ENCODE data around the gene CHTF18. TPM values are rescaled to one million over a fixed set of nuclear protein-coding genes. Genes with fewer than 3 reads are reported as not detected.
A peak's percentile ranks its signal among the peaks of the same experiment; 100 is the strongest.

Gene CHTF18
- total and polyA plus RNA-seq, 9 of the 15 experiments (the other 6 are each of a cell fraction or from before 2014, with no cell fraction given): 2.5 to 123 (median 17.0) TPM

DNA sequence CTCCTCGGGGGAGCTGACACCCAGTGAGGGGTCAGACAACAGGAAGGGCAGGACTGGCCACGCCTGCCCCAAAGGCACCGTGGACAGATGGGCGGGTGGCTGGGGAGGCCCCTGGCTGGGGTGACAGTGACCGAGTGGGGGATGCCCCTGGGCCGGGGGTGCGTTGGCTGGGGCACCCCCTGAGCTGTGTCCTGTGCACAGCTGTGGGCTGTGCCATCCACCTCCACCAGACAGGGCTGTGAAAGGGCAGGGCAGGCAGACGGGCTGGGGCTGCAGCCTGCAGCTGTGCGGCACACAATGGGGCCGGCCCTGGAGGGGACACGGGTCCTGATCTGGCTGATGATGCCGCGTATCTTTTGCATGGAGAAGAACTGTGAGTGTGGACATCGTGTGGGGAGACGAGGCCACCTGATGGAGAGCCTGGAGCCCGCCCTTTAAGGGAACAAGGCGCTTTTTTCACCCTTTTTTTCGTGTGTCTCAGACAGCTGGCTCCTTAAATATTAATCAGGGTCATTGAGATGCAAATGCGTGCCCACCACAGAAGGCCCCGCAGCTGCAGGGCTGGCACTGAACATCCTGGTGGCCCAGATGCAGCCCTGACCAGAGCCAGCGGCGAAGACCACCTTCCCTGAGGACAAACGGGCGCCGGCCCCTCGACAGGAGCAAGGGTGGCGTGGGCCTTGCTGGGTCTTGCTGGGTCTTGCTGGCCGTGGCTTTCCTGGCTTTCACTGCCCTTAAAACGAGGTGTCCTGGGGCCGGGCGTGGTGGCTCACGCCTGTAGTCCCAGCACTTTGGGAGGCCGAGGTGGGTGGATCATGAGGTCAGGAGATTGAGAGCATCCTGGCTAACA is 54.5 kb downstream of the CHTF18 start (continued):
- TF ChIP-seq NR2C1 (IDR thresholded peaks at IDR 0.05): no peak
- TF ChIP-seq NR2C1 (tag; IDR thresholded peaks at IDR 0.05): no peak
- TF ChIP-seq SOX6 (IDR thresholded peaks at IDR 0.05): no peak
- TF ChIP-seq TAL1 (IDR thresholded peaks at IDR 0.05): no peak
- TF ChIP-seq ZNF134 (CRISPR knock-in tag; conservative IDR thresholded peaks at IDR 0.05): no peak

GRCh38 chr16:843771-844170 is 55.4 kb downstream of the CHTF18 start:
- Histone ChIP-seq H3K36me3 (ENCODE audit: control insufficient read depth, insufficient read depth, low read length) (no peaks in the 10 kb centered on the region), H3K4me3 (no peak overlapping the region), H3K4me1 (replicated peaks in 1 of 2; ENCODE audit: control insufficient read depth in 2 of 2, insufficient read depth in 2 of 2, low read length in 2 of 2) (peaks cover 0 to 61% of the 10 kb centered on the region in 2 experiments; a peak in 2 of 5 replicates), H3K9me3 (replicated peaks; ENCODE audit: control insufficient read depth, insufficient read depth, low read depth, low read length) (no peaks in the 10 kb centered on the region), H2AFZ (ENCODE audit: low read depth, low read length) (no peak overlapping the region), H3K27ac (ENCODE audit: extremely low read depth, low read depth, low read length) (no peak overlapping the region), H4K20me1 (replicated peaks; ENCODE audit: control insufficient read depth, insufficient read depth, low read length) (no peaks in the 10 kb centered on the region), H3K79me2 (ENCODE audit: control insufficient read depth, insufficient read depth, low read length) (no peaks in the 10 kb centered on the region), H3K27me3 (ENCODE audit: control insufficient read depth in 2 of 2, insufficient read depth in 2 of 2, low read length in 2 of 2) (peaks cover 38 to 93% of the 10 kb centered on the region in 2 experiments), H3K9me1 (ENCODE audit: control insufficient read depth, insufficient read depth, low read length) (no peaks in the 10 kb centered on the region), H3K9ac (ENCODE audit: insufficient read depth in 1 of 2, low read depth in 2 of 2, low read length in 2 of 2) (no peak overlapping the region), H3K4me2 (ENCODE audit: insufficient read depth, low read length) (no peak overlapping the region)
- POLR2A ChIA-PET: no interaction called here
- in situ Hi-C loops (cut with MboI) (no loop called here), intact Hi-C loops (cut with micrococcal nuclease) (no loop called here)
- no peak for ATAC-seq
- TF ChIP-seq ARID4B (CRISPR knock-in tag; IDR thresholded peaks at IDR 0.05): no peak
- TF ChIP-seq ZNF76 (CRISPR knock-in tag; IDR thresholded peaks at IDR 0.05; ENCODE audit: borderline replicate concordance): no peak
- TF ChIP-seq TAF15 (IDR thresholded peaks at IDR 0.05; ENCODE audit: low read depth, low read length): no peak
- TF ChIP-seq STAT5B (CRISPR knock-in tag; IDR thresholded peaks at IDR 0.05): no peak
- no peak for TF ChIP-seq MED1 (CRISPR knock-in tag; IDR thresholded peaks at IDR 0.05; ENCODE audit: borderline replicate concordance)
- TF ChIP-seq E2F6 (IDR thresholded peaks at IDR 0.05; ENCODE audit: borderline replicate concordance in 1 of 2, extremely low read depth in 1 of 2, insufficient read depth in 1 of 2, insufficient read length in 1 of 2, low read depth in 1 of 2, low read length in 1 of 2, poor library complexity in 1 of 2, severe bottlenecking in 1 of 2): peak in 1 of 2 experiments; percentile 4
- no peak for TF ChIP-seq NR4A1 (CRISPR knock-in tag; IDR thresholded peaks at IDR 0.05)
- TF ChIP-seq NR4A1 (tag; IDR thresholded peaks at IDR 0.05): no peak
- no peak for TF ChIP-seq SIN3A (IDR thresholded peaks at IDR 0.05; ENCODE audit: borderline replicate concordance in 2 of 2, control insufficient read depth in 1 of 2, low read depth in 2 of 2, low read length in 2 of 2)
- WGBS (ENCODE audit: insufficient coverage, low coverage, missing lambda C conversion rate): 14% methylated on average over 10 of the region's 20 CpGs
- no TSS peak for BruUV-seq (replicated peaks)
- no peak for FAIRE-seq
- DNase-seq (ENCODE audit: extremely low read depth in 1 of 4, low spot score in 3 of 4): no peak
- CTCF ChIA-PET (ENCODE audit: low intra/inter-chr PET ratio): no interaction called here
